CD4-positive, alpha-beta memory T cell (primary cell): ENCODE data around the gene SLC5A12. TPM values are rescaled to one million over a fixed set of nuclear protein-coding genes. Genes with fewer than 3 reads are reported as not detected.

ENCODE experiments used
- CTCF ChIA-PET: fragments of 350-600 bp; sonication (Branson Sonifier 250); formaldehyde crosslinking; loops from one replicate; lab custom pipeline; 2021; ENCODE audit warnings: inconsistent platforms; ENCODE audit not compliant: partially characterized antibody; lab: Charles Lee
- POLR2A ChIA-PET: fragments of 350-600 bp; sonication (Branson Sonifier 250); formaldehyde crosslinking; loops from one replicate; lab custom pipeline; 2021; ENCODE audit not compliant: partially characterized antibody; lab: Charles Lee
- DNase-seq, 5 donors: peaks; one replicate each; pipeline versions ENCODE4 v3.0.0 to v3.0.0-alpha.2; 2020 to 2022; ENCODE audit warnings: mixed read lengths in 1 of 5
- H3K27ac ChIP-seq: one replicate; pipeline ENCODE4 v1.7.0; 2013; ENCODE audit warnings: low read depth, low read length
- H3K27me3 ChIP-seq: 2 replicates; pipeline ENCODE4 v1.7.0; 2013; ENCODE audit warnings: mild to moderate bottlenecking, low read length, moderate library complexity; ENCODE audit not compliant: insufficient read depth
- H3K36me3 ChIP-seq: 2 replicates; pipeline ENCODE4 v1.7.0; 2013; ENCODE audit warnings: mild to moderate bottlenecking, low read length, moderate library complexity; ENCODE audit not compliant: insufficient read depth
- H3K4me1 ChIP-seq: 2 replicates; pipeline ENCODE4 v1.7.0; 2013; ENCODE audit warnings: mild to moderate bottlenecking, low read length, moderate library complexity; ENCODE audit not compliant: insufficient read depth
- H3K4me3 ChIP-seq, 2 donors: one replicate each; pipeline ENCODE4 v1.7.0; 2013; ENCODE audit warnings: low read length in 2 of 2, mild to moderate bottlenecking in 1 of 2
- H3K9me3 ChIP-seq, 2 donors: one replicate each; pipeline ENCODE4 v1.7.0; 2013; ENCODE audit warnings: low read length in 2 of 2, control low read depth in 1 of 2; ENCODE audit not compliant: control insufficient read depth in 1 of 2
- H3K27ac Mint-ChIP-seq, 7 donors: one replicate each; pipeline ENCODE4 v1.8.0; 2020 to 2021; ENCODE audit warnings: mixed read lengths in 7 of 7, mild to moderate bottlenecking in 6 of 7, inconsistent platforms in 3 of 7, moderate library complexity in 3 of 7
- H3K27me3 Mint-ChIP-seq, 2 donors: one replicate each; pipeline ENCODE4 v1.8.0; 2020 to 2021; ENCODE audit warnings: mixed read lengths in 2 of 2
- H3K36me3 Mint-ChIP-seq, 2 donors: one replicate each; pipeline ENCODE4 v1.8.0; 2020 to 2021; ENCODE audit warnings: mixed read lengths in 2 of 2, inconsistent platforms in 1 of 2, mild to moderate bottlenecking in 1 of 2
- H3K4me1 Mint-ChIP-seq, 4 donors: one replicate each; pipeline ENCODE4 v1.8.0; 2020 to 2021; ENCODE audit warnings: mixed read lengths in 4 of 4, mild to moderate bottlenecking in 1 of 4
- H3K4me3 Mint-ChIP-seq, 8 donors: one replicate each; pipeline ENCODE4 v1.8.0; 2020 to 2021; ENCODE audit warnings: mixed read lengths in 8 of 8, mild to moderate bottlenecking in 7 of 8, moderate library complexity in 6 of 8, inconsistent platforms in 3 of 8
- H3K9me3 Mint-ChIP-seq, 8 donors: one replicate each; pipeline ENCODE4 v1.8.0; 2020 to 2021; ENCODE audit warnings: mixed read lengths in 8 of 8, mild to moderate bottlenecking in 5 of 8, inconsistent platforms in 3 of 8, moderate library complexity in 1 of 8
- intact Hi-C: fragments of 100-400 bp; cut with micrococcal nuclease; formaldehyde crosslinking; loops from one replicate; pipeline ENCODE4 v1.15.1; 2023
- polyA plus RNA-seq, 2 donors: library from polyadenylated mRNA; unstranded; fragments of 300-500 nt; fragmentation: Illumina TruSeq; gene quantifications; one replicate each; pipeline ENCODE4 v1.2.3, GENCODE V29; 2021
- total RNA-seq, 2 experiments: library from RNA; stranded (reverse); gene quantifications; one replicate each; pipeline ENCODE4 v1.2.3, GENCODE V29; 2021

The SLC5A12 gene
- total and polyA plus RNA-seq, 4 experiments from 2014 or later = not detected

DNA sequence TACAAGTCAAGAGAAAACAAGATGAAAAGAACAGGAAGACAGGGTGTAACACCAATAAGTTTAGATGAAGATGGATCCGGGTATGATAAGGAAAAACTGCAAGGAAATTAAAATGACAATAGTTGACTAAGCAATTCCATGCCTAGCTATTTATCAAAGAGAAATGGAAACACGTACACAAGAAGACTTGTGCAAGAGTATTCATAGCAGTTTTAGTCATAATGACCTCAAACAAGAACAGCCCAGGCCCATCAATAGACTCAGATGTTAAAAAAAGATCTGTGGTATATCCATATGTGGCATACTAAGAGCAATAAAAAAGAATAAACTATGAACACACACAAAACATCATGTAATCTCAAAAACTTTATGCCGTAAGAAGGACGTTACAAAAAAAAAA lies 33.2 kb downstream of the SLC5A12 start:
- H3K9me3 ChIP-seq = no peaks in the 10 kb centered on the region
- no peaks in the 10 kb centered on the region for H3K36me3 ChIP-seq
- ChIA-PET POLR2A (no interaction called here), CTCF (no interaction called here)
- no peak for DNase-seq
- H3K9me3 Mint-ChIP-seq = peaks cover 0 to 6% (median 3%) of the 10 kb centered on the region in 8 donors
- no peak overlapping the region for H3K4me3 ChIP-seq
- intact Hi-C loops = no loop called here
- H3K4me3 Mint-ChIP-seq = no peak overlapping the region
- no peaks in the 10 kb centered on the region for H3K4me1 Mint-ChIP-seq
- no peaks in the 10 kb centered on the region for H3K27me3 ChIP-seq
- no peak overlapping the region for H3K27ac ChIP-seq
- H3K36me3 Mint-ChIP-seq = no peaks in the 10 kb centered on the region
- no peak overlapping the region for H3K27ac Mint-ChIP-seq
- H3K4me1 ChIP-seq = no peaks in the 10 kb centered on the region
- no peaks in the 10 kb centered on the region for H3K27me3 Mint-ChIP-seq

DNA sequence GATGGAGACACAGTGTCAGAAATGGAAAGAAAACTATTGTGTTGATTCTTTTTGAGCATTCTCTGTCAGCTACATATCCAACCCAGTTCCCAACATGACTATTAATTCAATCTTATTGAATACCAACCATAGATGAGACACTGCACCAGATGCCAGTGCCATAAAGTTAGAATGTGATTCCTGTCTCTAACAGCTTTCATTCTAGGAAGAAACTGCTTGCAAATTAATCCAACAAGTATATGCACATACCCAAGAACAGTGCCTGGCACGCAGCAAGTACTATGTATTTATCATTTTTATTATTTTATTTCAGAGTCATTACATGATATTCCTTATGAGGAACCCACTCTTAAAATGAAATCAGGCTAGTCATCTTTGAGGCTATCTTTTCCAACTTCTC lies 34.5 kb downstream of the SLC5A12 start:
- Mint-ChIP-seq H3K9me3 (peaks cover 0 to 6% (median 3%) of the 10 kb centered on the region in 8 donors), H3K27me3 (no peaks in the 10 kb centered on the region), H3K36me3 (no peaks in the 10 kb centered on the region)

GRCh38 chr11:26677566-26677965 lies 44.3 kb downstream of the SLC5A12 start:
- intact Hi-C loops = no loop called here
- Histone ChIP-seq H3K36me3 (no peaks in the 10 kb centered on the region), H3K4me3 (no peak overlapping the region), H3K27ac (no peak overlapping the region), H3K9me3 (no peaks in the 10 kb centered on the region), H3K27me3 (no peaks in the 10 kb centered on the region), H3K4me1 (no peaks in the 10 kb centered on the region)
- Mint-ChIP-seq H3K4me1 (peaks cover 0 to 1% (median 0%) of the 10 kb centered on the region in 4 donors), H3K27me3 (no peaks in the 10 kb centered on the region), H3K9me3 (peaks cover 0 to 5% (median 0%) of the 10 kb centered on the region in 8 donors), H3K36me3 (no peaks in the 10 kb centered on the region), H3K27ac (no peak overlapping the region), H3K4me3 (no peak overlapping the region)
- no peak for DNase-seq
- POLR2A ChIA-PET = no interaction called here
- CTCF ChIA-PET = no interaction called here

More for the DNA sequence above, 34.5 kb downstream of the SLC5A12 start:
- Mint-ChIP-seq H3K27ac (no peak overlapping the region), H3K4me3 (no peak overlapping the region), H3K4me1 (no peaks in the 10 kb centered on the region)
- H3K9me3 ChIP-seq = no peaks in the 10 kb centered on the region
- H3K27ac ChIP-seq = no peak overlapping the region
- H3K36me3 ChIP-seq = no peaks in the 10 kb centered on the region
- intact Hi-C loops = no loop called here
- H3K27me3 ChIP-seq = no peaks in the 10 kb centered on the region
- POLR2A ChIA-PET = no interaction called here
- DNase-seq = no peak
- no peak overlapping the region for H3K4me3 ChIP-seq
- CTCF ChIA-PET = no interaction called here
- no peaks in the 10 kb centered on the region for H3K4me1 ChIP-seq

DNA sequence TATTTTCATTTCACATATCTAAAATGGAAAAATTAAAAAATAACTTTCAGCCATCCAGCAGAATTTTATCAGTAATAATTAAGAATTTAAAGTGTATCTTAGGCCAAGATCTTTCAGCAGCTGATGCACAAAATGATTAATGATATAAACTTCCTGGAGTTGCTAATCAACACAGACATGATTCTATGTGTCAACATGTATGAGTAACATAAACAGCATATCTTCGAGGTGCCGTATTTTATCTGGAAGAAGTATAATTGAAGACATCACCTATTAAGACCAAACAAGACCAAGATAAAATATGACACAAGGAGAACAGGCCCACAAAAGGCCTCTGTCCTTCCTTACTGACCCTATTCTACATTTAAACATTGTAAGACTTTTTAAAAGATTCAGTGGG lies 45.2 kb downstream of the SLC5A12 start:
- intact Hi-C loops = no loop called here
- Histone ChIP-seq H3K27me3 (no peaks in the 10 kb centered on the region), H3K27ac (no peak overlapping the region), H3K36me3 (no peaks in the 10 kb centered on the region), H3K9me3 (no peaks in the 10 kb centered on the region), H3K4me3 (no peak overlapping the region), H3K4me1 (no peaks in the 10 kb centered on the region)
- CTCF ChIA-PET = no interaction called here
- H3K9me3 Mint-ChIP-seq = peaks cover 0 to 5% (median 1%) of the 10 kb centered on the region in 8 donors
- no peak for DNase-seq
- H3K4me3 Mint-ChIP-seq = no peak overlapping the region
- no peaks in the 10 kb centered on the region for H3K27me3 Mint-ChIP-seq
- POLR2A ChIA-PET = no interaction called here
- peaks cover 0 to 1% (median 0%) of the 10 kb centered on the region in 4 donors for H3K4me1 Mint-ChIP-seq
- no peaks in the 10 kb centered on the region for H3K36me3 Mint-ChIP-seq
- H3K27ac Mint-ChIP-seq = no peak overlapping the region

- no peak overlapping the region for H3K27ac Mint-ChIP-seq
- no peaks in the 10 kb centered on the region for H3K36me3 ChIP-seq
- no peak overlapping the region for H3K27ac ChIP-seq
- no peaks in the 10 kb centered on the region for H3K9me3 ChIP-seq
- H3K27me3 Mint-ChIP-seq = no peaks in the 10 kb centered on the region
- ChIA-PET POLR2A (no interaction called here), CTCF (no interaction called here)
- intact Hi-C loops = no loop called here
- no peaks in the 10 kb centered on the region for H3K4me1 ChIP-seq
- peaks cover 0 to 1% (median 0%) of the 10 kb centered on the region in 4 donors for H3K4me1 Mint-ChIP-seq
- H3K27me3 ChIP-seq = no peaks in the 10 kb centered on the region
- H3K9me3 Mint-ChIP-seq = peaks cover 0 to 5% (median 1%) of the 10 kb centered on the region in 8 donors
- H3K4me3 Mint-ChIP-seq = no peak overlapping the region
- H3K4me3 ChIP-seq = no peak overlapping the region
- no peak for DNase-seq
- H3K36me3 Mint-ChIP-seq = no peaks in the 10 kb centered on the region
Observed at GRCh38 chr11:26675233-26675928, 46.5 kb downstream of the SLC5A12 start.

DNA sequence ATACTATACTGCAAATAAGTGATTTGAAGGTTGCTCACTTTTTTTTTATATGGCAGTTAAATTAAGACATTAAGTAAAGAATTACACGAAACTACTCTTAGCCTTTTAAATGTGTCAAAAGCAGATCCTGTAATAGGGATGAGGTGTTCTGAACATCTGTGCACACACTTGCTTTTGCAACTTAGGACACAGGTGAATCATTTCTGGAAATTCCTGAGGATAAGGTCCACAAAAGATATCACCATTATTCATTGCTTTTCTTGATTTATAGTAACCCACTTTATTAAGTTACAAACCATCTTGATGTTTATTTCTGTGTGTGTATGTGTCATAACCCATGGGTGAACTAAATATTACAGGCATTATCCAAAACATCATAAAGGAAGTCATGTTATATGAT lies 55.9 kb downstream of the SLC5A12 start:
- CTCF ChIA-PET = no interaction called here
- H3K27ac Mint-ChIP-seq = no peak overlapping the region

DNA sequence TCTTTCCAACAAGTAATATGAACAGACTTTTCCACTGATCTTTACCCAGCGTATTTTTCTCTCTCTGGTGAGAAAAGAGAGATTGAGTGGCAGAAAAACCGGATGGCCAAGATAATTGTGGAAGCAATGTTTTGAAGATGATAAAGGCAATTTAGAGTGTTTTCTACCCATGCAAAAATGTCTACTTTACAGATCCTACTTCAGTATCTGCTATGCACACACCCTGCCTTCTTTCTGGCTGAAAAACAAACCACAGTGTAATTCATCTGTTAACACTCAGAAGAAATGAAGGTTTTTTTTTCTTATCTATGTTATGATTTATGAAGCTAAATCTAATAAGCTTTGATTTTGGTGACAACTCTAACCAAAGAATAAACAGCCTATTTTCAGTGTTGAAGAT lies 56.8 kb downstream of the SLC5A12 start:
- no peaks in the 10 kb centered on the region for H3K4me1 Mint-ChIP-seq
- POLR2A ChIA-PET = no interaction called here
- CTCF ChIA-PET = no interaction called here
- peaks cover 0 to 1% (median 0%) of the 10 kb centered on the region in 8 donors for H3K9me3 Mint-ChIP-seq
- H3K36me3 Mint-ChIP-seq = no peaks in the 10 kb centered on the region
- Histone ChIP-seq H3K4me3 (no peak overlapping the region), H3K27me3 (no peaks in the 10 kb centered on the region), H3K27ac (no peak overlapping the region), H3K9me3 (no peaks in the 10 kb centered on the region), H3K4me1 (no peaks in the 10 kb centered on the region), H3K36me3 (no peaks in the 10 kb centered on the region)
- no peak overlapping the region for H3K27ac Mint-ChIP-seq
- H3K27me3 Mint-ChIP-seq = no peaks in the 10 kb centered on the region
- intact Hi-C loops = no loop called here
- no peak overlapping the region for H3K4me3 Mint-ChIP-seq
- no peak for DNase-seq

More for the DNA sequence above, 55.9 kb downstream of the SLC5A12 start:
- no peaks in the 10 kb centered on the region for H3K27me3 Mint-ChIP-seq
- Histone ChIP-seq H3K27ac (no peak overlapping the region), H3K36me3 (no peaks in the 10 kb centered on the region), H3K27me3 (no peaks in the 10 kb centered on the region), H3K4me3 (no peak overlapping the region), H3K9me3 (no peaks in the 10 kb centered on the region), H3K4me1 (no peaks in the 10 kb centered on the region)
- DNase-seq = no peak
- H3K4me3 Mint-ChIP-seq = no peak overlapping the region
- no peaks in the 10 kb centered on the region for H3K4me1 Mint-ChIP-seq
- POLR2A ChIA-PET = no interaction called here
- peaks cover 0 to 1% (median 0%) of the 10 kb centered on the region in 8 donors for H3K9me3 Mint-ChIP-seq
- H3K36me3 Mint-ChIP-seq = no peaks in the 10 kb centered on the region
- intact Hi-C loops = no loop called here
